T-helper 2 cell treated with Interferon-gamma antibody and Interleukin-4, amounts not matched to agents 100 ng/mL and 5 ng/mL, for 36 hours (primary cell): ENCODE data around the gene PCCB. TPM values are rescaled to one million over a fixed set of nuclear protein-coding genes. Genes with fewer than 3 reads are reported as not detected.
"Not testable (repeated sequence)": the region's sequence is repeated elsewhere in the genome, so short reads cannot be mapped to it uniquely, and the experiment has no call there.

Experiments
- intact Hi-C: fragments of 100-400 bp; cut with micrococcal nuclease; formaldehyde crosslinking; loops from one replicate; pipeline ENCODE4 v1.15.1; 2023
- total RNA-seq: library from RNA; stranded (reverse); gene quantifications from 2 replicates; pipeline ENCODE4 v1.2.3, GENCODE V29; 2022

PCCB gene
- total RNA-seq, 1 donor from 2014 or later = 23.2 TPM

DNA sequence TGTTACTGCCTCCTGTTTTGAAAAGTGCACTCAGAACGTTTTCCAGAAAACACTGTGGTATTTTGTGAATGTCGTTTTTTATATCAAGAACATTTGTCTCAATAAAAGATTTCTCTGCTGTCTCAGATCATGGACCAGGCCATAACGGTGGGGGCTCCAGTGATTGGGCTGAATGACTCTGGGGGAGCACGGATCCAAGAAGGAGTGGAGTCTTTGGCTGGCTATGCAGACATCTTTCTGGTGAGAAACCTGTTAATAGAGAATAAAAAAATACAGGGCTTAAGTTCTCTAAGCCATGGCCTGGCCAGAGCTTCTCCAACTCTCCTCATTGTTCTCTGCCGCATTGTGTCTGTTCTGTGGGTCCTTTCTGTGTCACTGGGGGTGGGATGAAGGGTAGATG, 11.7 kb downstream of the PCCB start:
- intact Hi-C loops = no loop called here

- intact Hi-C loops = no loop called here
Observed at GRCh38 chr3:136262559-136262958, 12.4 kb downstream of the PCCB start.

DNA sequence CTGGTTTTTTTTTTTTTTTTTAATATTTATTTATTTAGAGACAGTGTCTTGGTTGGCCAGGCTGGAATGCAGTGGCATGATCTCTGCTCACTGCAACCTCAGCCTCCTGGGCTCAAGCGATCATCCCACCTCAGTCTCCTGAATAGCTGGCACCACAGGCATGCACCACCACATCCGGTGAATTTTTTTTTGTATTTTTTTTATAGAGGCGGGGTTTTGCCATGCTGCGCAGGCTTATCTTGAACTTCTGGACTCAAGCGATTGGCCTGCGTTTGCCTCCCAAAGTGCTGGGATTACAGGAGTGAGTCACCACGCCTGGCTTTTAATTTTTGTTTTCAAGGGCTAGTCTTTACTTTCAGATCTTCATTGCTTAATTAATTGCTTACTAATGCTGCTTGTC, 13.1 kb downstream of the PCCB start:
- intact Hi-C loops = no loop called here

DNA sequence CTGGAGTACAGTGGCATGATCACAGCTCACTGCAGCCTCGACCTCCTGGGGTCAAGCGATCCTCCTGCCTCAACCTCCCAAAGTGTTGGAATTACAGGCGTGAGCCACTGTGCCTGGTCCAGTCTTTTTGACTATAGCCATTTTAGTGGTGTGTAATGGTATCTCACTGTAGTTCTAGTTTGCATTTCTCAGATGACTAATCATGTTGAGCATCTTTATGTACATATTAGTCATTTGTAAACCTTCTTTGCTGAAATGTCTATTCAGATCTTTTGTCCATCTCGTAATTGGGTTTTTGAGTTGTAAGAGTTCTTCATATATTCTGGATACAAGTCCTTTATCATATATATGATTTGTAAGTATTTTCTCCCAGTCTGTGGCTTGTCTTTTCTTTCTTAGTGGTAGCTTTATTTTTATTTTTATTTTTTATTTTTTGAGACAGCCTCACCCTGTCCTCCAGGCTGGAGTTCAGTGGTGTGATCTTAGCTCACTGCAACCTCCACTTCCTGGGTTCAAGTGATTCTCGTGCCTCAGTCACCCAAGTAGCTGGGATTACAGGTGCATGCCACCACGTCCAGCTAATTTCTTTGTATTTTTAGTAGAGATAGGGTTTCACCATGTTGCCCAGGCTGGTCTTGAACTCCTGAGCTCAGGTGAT, 16.5 kb downstream of the PCCB start:
- intact Hi-C loops = not testable (repeated sequence)

DNA sequence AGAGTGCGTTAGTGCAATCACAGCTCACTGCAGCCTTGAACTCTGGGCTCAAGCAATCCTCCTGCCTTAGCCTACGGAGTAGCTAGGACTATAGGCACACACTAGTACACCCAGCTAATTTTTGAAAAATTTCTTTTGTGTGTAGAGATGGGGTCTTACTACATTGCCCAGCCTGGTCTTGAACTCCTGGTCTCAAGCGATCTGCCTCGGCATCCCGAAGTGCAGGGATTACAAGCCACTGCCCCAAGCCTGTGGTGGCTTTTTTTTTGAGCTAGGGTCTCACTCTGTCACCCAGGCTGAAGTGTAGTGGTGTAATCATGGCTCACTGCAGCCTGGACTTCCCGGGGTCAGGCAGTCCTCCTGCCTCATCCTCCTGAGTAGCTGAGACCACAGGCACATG, 17.1 kb downstream of the PCCB start:
- intact Hi-C loops = no loop called here

GRCh38 chr3:136270179-136270578, 20.0 kb downstream of the PCCB start:
- intact Hi-C loops = no loop called here

DNA sequence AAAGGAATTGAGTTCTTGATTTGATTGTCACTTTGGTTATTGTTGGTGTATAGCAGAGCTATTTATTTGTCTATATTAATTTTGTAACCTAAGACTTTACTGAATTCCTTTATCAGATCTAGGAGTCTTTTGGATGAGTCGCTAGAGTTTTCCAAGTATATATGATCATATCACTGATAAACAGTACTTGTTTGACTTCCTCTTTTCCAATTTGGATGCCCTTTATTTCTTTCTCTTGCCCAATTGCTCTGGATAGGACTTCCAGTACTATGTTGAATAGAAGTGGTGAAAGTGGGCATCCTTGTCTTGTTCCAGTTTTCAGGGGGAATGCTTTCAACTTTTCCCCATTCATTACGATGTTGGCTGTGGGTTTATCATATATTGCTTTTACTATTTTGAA, 21.5 kb downstream of the PCCB start:
- intact Hi-C loops = not testable (repeated sequence)

GRCh38 chr3:136276049-136276755, 26.1 kb downstream of the PCCB start:
- intact Hi-C loops = no loop called here

GRCh38 chr3:136277115-136277514, 27.0 kb downstream of the PCCB start:
- intact Hi-C loops = no loop called here

DNA sequence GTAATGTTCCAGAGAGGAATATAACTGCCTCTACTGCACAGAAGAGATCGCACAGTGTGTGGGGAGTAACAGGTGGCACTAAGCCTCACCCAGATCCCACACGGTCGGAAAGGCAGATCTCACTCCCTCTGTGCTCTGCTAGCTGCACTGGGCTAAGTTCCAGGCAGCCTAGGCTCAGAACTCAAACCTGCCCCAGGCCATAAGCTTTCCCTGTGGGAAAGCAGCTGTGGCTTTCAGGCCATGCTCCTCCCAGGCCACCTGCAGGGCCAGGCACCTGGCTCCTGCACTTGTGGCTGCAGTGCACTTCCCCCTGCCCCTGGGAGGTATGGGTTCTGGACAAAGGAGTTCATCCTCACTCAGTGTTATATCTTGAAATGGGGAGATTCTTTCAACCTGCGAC, 27.5 kb downstream of the PCCB start:
- intact Hi-C loops = no loop called here

DNA sequence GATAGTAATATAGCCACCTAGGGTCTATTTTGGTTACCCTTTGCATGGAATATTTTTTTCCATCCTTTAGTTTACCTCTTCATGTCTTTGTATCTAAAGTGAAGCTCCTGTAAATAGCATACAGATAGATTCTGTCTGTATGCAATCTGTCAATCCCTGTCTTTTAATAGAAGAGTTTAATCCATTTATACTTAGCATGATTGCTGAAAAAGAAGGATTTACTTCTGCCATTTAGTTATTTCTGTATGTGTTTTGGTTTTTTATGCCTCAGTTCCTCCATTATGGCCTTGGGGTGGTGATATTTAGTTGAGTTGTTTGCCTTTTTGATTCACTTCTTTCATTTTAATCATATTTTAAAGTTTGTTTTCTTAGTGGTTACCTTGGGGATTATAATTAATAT, 29.0 kb downstream of the PCCB start:
- intact Hi-C loops = no loop called here

- intact Hi-C loops = no loop called here
Observed at GRCh38 chr3:136280961-136281360, 30.8 kb downstream of the PCCB start.

- intact Hi-C loops = no loop called here
Observed at GRCh38 chr3:136281966-136282520, 31.9 kb downstream of the PCCB start.

DNA sequence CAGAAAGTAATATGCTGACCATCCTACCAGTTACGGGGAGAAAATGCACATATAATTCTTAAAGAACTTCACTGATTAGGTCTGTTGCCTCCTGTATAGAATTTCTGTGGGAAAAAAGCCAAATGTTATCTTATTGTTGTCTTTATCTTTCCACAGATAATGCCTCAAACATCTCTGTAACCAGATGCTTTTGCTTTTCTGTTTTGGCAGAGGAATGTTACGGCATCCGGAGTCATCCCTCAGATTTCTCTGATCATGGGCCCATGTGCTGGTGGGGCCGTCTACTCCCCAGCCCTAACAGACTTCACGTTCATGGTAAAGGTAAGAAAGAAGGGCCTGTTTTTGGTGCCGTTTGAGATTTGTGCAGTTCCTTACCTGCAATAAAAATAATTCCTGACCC, 33.5 kb downstream of the PCCB start:
- intact Hi-C loops = no loop called here

DNA sequence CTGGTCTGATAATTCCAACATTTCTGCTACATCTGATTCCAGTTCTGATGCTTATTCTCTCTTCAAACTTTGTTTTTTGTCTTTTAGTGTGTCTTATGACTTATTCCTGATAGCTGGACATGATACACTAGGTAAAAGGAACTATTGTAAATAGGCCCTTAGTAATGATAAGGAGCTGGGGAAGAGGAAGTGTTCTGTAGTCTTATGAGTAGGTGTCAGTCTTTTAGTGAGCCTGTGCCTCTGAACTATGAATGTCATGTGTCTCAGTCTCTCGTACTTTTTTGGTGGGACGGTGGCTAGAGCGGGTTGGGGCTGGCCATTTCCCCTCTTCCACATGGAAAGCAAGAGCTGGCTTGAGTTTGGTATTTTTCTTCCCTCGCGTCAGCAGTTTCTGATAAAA, 41.2 kb downstream of the PCCB start:
- intact Hi-C loops = no loop called here

DNA sequence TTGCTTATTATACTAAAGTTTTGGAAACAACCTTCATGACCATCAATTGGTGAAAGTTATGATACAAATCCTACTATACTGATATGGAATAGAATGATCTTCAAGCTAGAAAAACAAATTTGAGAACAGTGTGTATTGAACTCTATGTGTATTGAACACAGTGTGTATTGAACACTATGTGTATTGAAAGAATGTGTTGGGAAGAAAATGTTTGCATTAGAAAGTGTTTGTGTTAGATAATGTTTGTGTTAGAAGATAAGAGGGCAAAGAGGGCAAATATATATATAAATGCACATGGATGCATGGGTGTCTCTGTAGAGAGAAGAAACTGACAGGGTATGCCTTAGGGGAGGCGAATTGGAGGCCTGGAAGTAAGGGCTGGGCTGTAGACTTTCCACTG, 42.4 kb downstream of the PCCB start:
- intact Hi-C loops = no loop called here

DNA sequence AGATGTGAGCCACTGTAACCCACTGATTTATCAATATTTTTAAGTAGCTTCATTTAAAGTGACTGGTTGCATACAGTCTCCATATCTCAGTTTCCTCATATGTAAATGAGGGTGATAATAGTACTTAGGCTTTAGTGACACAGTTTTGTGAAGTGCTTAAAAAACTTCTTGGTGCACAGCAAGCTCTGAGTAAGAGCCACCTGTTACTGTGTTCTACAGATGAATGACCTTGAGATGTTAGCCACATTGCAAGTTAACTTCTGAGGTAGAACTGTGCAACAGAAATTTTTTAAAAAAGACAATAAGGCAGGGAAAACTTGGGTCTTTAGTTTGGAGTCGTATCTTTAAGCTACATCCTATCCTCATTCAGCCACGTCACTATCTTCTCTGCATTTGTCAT, 43.1 kb downstream of the PCCB start:
- intact Hi-C loops = no loop called here

GRCh38 chr3:136294176-136294575, 44.0 kb downstream of the PCCB start:
- intact Hi-C loops = no loop called here

DNA sequence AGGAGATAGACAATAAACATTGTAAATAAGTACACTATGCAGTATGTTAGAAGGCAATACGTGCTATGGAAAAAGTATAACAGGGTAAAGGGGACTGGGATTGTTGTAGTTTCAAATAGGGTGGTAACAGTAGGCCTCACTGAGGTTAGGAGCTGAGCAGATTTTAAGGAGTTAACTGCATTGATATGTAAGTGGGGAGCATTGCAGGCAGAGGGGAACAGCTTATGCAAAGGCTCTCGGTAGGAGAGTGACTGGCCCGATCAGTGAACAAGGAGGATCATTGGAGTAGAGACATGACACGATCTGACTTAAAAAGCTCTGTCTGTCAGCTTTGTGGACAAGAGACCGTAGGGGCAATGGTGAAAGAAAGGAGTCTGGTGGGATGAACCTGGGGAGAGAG, 46.8 kb downstream of the PCCB start:
- intact Hi-C loops = no loop called here

- intact Hi-C loops = no loop called here
Observed at GRCh38 chr3:136297826-136298225, 47.7 kb downstream of the PCCB start.

GRCh38 chr3:136300444-136300843, 50.3 kb downstream of the PCCB start:
- intact Hi-C loops = no loop called here

- intact Hi-C loops = loop anchor here (1.0 to 5.0 kb wide), 3 partner anchors 229 to 708 kb away; no protein-coding TSS in a partner anchor
Observed at GRCh38 chr3:136305879-136306278, 55.7 kb downstream of the PCCB start.

DNA sequence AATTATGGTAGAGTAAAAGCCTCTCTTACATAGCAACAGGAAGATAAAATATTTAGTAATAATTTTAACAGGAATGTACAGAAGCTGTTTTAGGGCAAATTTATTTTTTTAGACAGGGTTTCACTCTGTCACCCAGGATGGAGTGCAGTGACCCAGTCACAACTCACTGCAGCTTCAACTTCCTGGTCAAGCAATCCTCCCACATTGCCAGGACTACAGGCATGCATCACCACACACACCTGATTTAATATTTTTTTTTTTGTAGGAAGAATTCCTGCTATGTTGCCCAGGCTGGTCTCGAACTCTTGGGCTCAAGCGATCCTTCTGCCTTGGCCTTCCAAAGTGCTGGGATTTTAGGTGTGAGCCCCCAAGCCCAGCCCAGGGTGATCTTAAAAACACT, 61.1 kb downstream of the PCCB start:
- intact Hi-C loops = no loop called here
